ENCODE results near the gene CDH11. TPM values are rescaled to one million over a fixed set of nuclear protein-coding genes. Genes with fewer than 3 reads are reported as not detected.

Gene CDH11
- total RNA-seq, 1 experiment from 2014 or later: 5.4 TPM

DNA sequence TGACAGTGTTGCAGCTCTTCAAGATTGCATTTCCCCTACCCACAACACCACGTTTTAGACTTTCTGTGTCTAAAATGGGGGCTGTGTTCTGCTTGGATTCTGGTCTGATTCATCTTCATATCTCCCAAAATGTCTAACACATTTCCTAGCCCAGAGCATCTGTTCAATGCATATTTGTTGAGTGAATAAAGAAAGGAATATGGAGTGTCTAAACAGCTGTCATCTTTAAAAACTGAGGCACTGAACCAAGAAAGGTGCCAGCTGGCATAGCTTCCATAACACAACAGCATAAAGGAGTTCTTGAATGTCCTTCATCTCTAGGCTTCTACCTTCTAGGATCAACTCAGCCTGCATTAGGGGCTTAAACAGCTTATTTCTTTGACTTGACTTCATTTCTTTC, 67.4 kb downstream of the CDH11 start:
- Histone ChIP-seq H2AK5ac (ENCODE audit: insufficient read length, low read length) (no peak overlapping the region), H3K23ac (ENCODE audit: insufficient read length, low read depth, low read length) (no peak overlapping the region), H3K79me1 (ENCODE audit: insufficient read depth, low read depth, low read length, poor library complexity, severe bottlenecking) (no peaks in the 10 kb centered on the region), H3K9me3 (ENCODE audit: control insufficient read depth, low read depth, low read length) (no peaks in the 10 kb centered on the region), H3K4me1 (ENCODE audit: insufficient read depth, low read length) (no peaks in the 10 kb centered on the region), H3K9ac (ENCODE audit: extremely low read depth, insufficient read length, low read length) (no peak overlapping the region), H2BK12ac (ENCODE audit: insufficient read length, low read depth, low read length) (no peak overlapping the region), H3K4ac (ENCODE audit: low read depth, low read length) (no peak overlapping the region), H3K4me2 (ENCODE audit: insufficient read depth, insufficient read length, low read length) (no peak overlapping the region), H3T11ph (ENCODE audit: low read length) (no peak overlapping the region), H4K5ac (ENCODE audit: insufficient read length, low read depth, low read length) (no peak overlapping the region), H2BK20ac (ENCODE audit: low read depth, low read length, poor library complexity, severe bottlenecking) (no peak overlapping the region), H2BK120ac (ENCODE audit: low read depth, low read length, poor library complexity, severe bottlenecking) (no peak overlapping the region), H2BK15ac (ENCODE audit: low read depth, low read length) (no peak overlapping the region), H2AFZ (ENCODE audit: low read length) (no peak overlapping the region), H3K27me3 (ENCODE audit: insufficient read depth, low read length) (no peaks in the 10 kb centered on the region), H3K23me2 (ENCODE audit: insufficient read length, low read depth, low read length, poor library complexity, severe bottlenecking) (no peaks in the 10 kb centered on the region), H2BK5ac (ENCODE audit: insufficient read length, low read length) (no peak overlapping the region), H3K79me2 (ENCODE audit: insufficient read depth, low read length) (no peaks in the 10 kb centered on the region), H4K91ac (ENCODE audit: insufficient read length, low read depth, low read length) (no peak overlapping the region), H3K27ac (ENCODE audit: insufficient read length, low read depth, low read length) (no peak overlapping the region), H4K8ac (replicated peaks; ENCODE audit: insufficient read length, low read depth, low read length) (no peak overlapping the region), H3K56ac (ENCODE audit: insufficient read length, low read depth, low read length) (no peak overlapping the region), H4K20me1 (ENCODE audit: control insufficient read depth, insufficient read depth, insufficient read length) (no peaks in the 10 kb centered on the region), H3K14ac (ENCODE audit: insufficient read depth, low read length) (no peak overlapping the region), H3K18ac (ENCODE audit: insufficient read length, low read depth, low read length) (no peak overlapping the region)
- TF ChIP-seq, protein P1, sequence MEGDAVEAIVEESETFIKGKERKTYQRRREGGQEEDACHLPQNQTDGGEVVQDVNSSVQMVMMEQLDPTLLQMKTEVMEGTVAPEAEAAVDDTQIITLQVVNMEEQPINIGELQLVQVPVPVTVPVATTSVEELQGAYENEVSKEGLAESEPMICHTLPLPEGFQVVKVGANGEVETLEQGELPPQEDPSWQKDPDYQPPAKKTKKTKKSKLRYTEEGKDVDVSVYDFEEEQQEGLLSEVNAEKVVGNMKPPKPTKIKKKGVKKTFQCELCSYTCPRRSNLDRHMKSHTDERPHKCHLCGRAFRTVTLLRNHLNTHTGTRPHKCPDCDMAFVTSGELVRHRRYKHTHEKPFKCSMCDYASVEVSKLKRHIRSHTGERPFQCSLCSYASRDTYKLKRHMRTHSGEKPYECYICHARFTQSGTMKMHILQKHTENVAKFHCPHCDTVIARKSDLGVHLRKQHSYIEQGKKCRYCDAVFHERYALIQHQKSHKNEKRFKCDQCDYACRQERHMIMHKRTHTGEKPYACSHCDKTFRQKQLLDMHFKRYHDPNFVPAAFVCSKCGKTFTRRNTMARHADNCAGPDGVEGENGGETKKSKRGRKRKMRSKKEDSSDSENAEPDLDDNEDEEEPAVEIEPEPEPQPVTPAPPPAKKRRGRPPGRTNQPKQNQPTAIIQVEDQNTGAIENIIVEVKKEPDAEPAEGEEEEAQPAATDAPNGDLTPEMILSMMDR (conservative IDR thresholded peaks at IDR 0.05): no peak
- WGBS (ENCODE audit: extremely low coverage, insufficient read length, low lambda C conversion rate): no CpG with 5 or more reads among the region's 1 CpG
- Mint-ChIP-seq H3K4me3 (no peak overlapping the region), H3K4me1 (peaks cover 0 to 8% of the 10 kb centered on the region in 2 experiments; a peak in 1 of 4 replicates), H3K36me3 (ENCODE audit: insufficient read depth in 1 of 3, low read depth in 3 of 3) (no peaks in the 10 kb centered on the region), H3K27me3 (ENCODE audit: low read depth) (no peaks in the 10 kb centered on the region), H3K9me3 (no peaks in the 10 kb centered on the region), H3K27ac (no peak overlapping the region)
- DNase-seq: no peak
